Adrenal gland (tissue), 5 donors: ENCODE data around the gene COL5A1.

Source experiments
- POLR2A ChIP-seq, 2 donors: fragments of 450-650 bp; IDR thresholded peaks; one replicate each; pipeline ENCODE4 v1.6.1; 2017; ENCODE audit warnings: antibody characterized with exemption in 2 of 2, mild to moderate bottlenecking in 2 of 2, moderate library complexity in 1 of 2
- TF ChIP-seq, protein P1 (sequence below), 6 experiments: fragments of 450-650 bp in 4 of 6; fragments of 200-600 bp in 2 of 6; sonication (generic) in 1 of 6; IDR thresholded peaks; 1 replicate in 5 of 6; 2 replicates in 1 of 6; pipeline versions ENCODE4 v1.5.1 to v1.8.0; 2016 to 2021; ENCODE audit warnings: antibody characterized with exemption in 6 of 6, mild to moderate bottlenecking in 2 of 6, moderate library complexity in 1 of 6
- donor health status: DM: no; HTN: no; CAD: no.

DNA sequence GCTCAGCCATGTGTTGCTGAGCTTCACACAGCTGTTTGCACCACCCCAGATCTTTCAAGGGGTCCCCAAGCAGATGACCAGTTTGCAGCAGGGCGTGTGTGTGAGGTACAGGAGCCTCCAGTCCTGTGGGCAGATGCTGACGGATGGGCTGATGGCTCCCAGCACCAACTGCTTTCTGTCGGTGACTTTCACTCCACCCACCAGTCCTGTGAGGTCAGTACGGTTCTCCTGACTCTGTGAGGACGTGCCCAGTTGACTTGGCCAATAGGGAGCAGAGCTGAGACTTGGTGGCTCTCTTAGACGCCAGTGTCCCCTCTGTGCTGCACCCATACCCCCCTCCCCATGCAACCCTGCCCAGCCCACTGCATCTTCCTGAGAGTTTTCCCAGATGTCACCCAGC is 19.7 kb downstream of the COL5A1 start:
- TF ChIP-seq, protein P1, sequence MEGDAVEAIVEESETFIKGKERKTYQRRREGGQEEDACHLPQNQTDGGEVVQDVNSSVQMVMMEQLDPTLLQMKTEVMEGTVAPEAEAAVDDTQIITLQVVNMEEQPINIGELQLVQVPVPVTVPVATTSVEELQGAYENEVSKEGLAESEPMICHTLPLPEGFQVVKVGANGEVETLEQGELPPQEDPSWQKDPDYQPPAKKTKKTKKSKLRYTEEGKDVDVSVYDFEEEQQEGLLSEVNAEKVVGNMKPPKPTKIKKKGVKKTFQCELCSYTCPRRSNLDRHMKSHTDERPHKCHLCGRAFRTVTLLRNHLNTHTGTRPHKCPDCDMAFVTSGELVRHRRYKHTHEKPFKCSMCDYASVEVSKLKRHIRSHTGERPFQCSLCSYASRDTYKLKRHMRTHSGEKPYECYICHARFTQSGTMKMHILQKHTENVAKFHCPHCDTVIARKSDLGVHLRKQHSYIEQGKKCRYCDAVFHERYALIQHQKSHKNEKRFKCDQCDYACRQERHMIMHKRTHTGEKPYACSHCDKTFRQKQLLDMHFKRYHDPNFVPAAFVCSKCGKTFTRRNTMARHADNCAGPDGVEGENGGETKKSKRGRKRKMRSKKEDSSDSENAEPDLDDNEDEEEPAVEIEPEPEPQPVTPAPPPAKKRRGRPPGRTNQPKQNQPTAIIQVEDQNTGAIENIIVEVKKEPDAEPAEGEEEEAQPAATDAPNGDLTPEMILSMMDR (IDR thresholded peaks at IDR 0.05): no peak
- no peak for TF ChIP-seq POLR2A (IDR thresholded peaks at IDR 0.05)
